Measurements from ENCODE around the gene CPEB3.

- TF ChIP-seq CTCF (IDR thresholded peaks at IDR 0.05; ENCODE audit: borderline replicate concordance, extremely low read depth, low read length, poor library complexity, severe bottlenecking), result no peak
- no peak for TF ChIP-seq EZH2 (IDR thresholded peaks at IDR 0.05; ENCODE audit: borderline replicate concordance, low read depth, low read length, severe bottlenecking)
These were observed 6.7 kb downstream of the CPEB3 start for GRCh38 chr10:92284112-92284704.
